NCI-H1092 treated with DMSO at 0.1 percent for 48 hours (cell line): ENCODE measurements around the gene MELK.

Source experiments
- DNase-seq: peaks from one replicate; lab custom pipeline; 2025; lab: John Stamatoyannopoulos, UW

Gene MELK

DNA sequence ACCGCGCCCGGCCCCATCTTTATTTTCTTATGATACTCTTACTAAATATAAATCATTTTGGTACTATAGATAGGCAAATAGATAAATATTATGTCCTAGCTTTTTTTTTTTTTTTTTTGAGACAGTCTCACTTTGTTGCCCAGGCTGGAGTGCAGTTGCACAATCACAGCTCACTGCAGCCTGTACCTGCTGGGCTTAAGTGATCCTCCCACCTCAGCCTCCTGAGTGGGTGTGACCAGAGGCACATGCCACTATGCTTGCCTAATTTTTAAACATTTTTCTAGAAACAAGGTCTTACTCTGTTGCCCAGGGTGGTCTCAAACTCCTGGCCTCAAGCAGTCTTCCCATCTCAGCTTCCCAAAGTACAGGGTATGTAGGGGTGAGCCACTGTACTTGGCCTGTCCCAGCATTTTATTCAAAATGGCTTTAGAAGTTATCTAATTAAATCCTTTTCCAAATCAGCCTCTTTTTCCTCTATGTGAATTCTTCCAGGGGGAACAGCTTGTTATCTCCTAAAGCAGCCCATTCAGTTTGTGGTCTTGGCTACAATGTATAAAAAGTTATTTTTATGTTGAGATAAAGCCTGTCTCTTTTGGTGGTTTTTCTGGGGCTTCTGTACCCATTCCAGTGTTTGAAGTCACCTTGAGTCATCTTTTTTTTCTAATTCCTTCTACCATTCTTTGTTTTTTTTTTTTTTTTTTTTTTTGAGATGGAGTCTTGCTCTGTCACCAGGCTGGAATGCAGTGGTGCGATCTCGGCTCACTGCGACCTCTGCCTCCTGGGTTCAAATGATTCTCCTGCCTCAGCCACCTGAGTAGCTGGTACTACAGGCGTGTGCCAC lies 12.1 kb downstream of the MELK start:
- DNase-seq, result no peak

DNA sequence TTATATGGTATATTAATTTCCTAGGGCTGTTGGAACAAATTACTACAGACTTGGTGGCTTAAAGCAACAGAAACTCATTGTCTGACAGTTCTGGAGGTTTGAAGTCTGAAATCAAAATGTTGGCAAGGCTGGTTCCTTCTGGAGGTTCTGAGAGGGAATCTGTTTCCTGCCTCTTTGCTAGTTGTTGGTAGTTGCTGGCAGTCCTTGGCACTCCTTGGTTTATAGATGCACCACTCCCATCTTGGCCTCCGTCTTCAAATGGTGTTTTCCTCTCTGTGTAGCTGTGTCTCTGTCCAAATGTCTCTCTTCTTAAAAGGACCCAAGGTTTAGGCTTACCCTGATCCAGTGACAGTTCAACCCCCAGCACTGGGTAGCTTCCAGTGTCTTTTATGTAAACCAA lies 17.5 kb downstream of the MELK start:
- no peak for DNase-seq

DNA sequence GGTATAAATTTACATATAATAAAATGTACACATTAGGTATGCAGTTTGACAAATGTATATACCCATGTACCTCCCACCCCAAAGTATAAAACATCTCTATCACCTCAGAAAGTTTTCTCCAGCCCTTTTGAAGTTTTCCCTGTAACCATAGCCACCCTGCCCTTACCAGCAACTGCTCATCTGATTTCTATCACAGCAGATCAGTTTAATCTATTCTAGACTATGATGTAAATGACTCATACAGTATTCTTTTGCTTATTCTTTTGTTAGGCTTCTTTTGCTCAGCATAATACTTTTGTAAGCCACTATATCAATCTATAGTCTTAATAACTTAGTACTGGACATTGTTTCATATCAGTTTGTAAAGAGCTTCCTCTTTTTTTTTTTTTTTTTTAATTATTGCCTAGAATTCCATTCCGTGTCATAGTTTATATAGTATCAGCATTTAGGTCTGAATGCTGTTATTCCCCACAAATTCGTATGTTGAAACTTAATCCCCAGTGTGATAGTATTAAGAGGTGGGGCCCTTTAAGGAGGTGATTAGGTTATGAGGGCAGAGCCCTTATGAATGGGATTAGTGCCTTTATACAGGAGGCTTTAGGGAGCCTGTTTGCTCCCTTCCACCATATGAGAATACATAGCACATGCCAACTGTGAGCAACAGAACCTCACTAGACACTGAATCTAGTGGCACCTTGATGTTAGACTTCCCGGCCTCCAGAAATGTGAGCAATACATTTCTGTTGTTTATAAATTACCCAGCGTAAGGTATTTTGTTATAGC lies 20.3 kb downstream of the MELK start:
- no peak for DNase-seq

GRCh38 chr9:36594213-36594612 lies 21.5 kb downstream of the MELK start:
- no peak for DNase-seq

DNA sequence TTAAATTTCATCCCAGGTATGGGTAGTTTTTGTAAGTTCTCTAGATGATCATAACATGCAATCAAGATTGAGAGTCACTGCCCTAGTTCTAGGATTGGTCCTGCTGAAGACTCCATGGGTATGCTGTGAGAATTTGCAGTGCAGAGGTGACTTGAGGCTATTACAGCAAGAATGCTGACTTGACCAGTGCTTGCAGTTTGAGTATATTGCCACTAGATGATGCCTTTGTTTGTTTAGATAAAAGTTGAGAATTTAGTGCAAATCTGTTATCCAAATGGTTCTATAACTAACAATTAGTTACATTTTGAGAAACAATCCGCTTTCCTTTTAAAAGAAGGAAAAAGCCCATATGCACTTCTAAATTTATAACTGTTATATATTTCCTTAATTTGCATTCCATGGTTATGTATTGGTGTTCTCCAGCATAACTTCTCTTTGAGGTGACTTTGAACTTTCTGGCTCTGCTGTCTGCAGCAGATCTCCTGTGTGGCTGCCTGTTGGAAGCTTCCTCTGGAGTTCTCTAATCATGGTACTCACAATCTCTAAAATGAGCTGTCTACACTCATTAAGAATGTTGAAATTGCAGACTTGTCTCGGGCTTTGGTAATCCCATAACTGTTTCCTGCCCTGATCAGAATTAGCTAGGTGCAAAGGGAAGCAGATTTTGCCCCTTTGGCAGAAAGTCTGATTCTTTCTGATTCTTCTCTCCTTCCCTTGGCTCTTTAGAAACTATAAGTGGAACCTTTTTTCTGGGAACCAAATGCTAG lies 24.9 kb downstream of the MELK start:
- DNase-seq, result no peak

DNA sequence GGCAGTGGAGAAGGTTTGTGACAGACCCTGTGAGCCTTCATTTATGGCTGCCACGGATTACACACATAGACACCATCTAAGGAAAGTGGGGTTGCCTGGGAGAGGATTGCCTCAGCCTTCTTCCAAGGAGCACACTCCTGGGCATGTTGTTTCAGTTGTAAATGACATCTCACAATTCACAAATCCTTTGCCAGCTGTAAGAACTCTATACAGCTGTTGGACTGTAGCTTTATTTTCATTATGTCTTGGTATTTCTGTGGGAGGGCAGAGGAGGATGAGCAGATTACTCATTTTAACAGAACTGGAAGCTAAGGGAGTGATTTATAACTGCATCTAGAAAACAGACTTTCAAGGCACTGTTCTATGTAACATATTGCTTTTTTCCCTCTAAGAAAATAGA lies 25.6 kb downstream of the MELK start:
- DNase-seq, result no peak

GRCh38 chr9:36603006-36603405 lies 30.3 kb downstream of the MELK start:
- DNase-seq, result no peak

GRCh38 chr9:36609306-36609705 lies 36.6 kb downstream of the MELK start:
- DNase-seq, result no peak

DNA sequence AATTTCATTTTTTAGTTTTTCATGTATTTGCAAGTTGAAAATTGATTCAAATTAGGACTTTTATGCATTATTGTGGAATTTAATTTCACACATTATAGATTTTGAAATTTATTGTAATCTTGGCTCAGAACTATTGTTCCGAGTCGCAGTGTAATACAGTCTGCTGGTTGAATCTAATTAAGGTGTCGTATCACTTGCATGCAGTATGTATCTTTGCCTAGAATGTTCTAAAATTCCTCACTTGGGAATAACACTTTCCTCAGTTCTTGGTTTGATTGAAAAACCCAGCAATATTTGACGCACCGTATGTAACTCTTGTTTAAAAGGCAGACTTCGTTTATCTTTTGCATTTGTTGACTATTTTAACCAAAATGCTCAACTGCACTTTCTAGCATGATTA lies 49.4 kb downstream of the MELK start:
- no peak for DNase-seq

- DNase-seq, result no peak
Measured at GRCh38 chr9:36623280-36623679, 50.6 kb downstream of the MELK start.

- DNase-seq, result no peak
Measured at GRCh38 chr9:36625006-36625615, 52.4 kb downstream of the MELK start.

GRCh38 chr9:36632892-36633291 lies 60.2 kb downstream of the MELK start:
- DNase-seq, result peak; percentile 28

DNA sequence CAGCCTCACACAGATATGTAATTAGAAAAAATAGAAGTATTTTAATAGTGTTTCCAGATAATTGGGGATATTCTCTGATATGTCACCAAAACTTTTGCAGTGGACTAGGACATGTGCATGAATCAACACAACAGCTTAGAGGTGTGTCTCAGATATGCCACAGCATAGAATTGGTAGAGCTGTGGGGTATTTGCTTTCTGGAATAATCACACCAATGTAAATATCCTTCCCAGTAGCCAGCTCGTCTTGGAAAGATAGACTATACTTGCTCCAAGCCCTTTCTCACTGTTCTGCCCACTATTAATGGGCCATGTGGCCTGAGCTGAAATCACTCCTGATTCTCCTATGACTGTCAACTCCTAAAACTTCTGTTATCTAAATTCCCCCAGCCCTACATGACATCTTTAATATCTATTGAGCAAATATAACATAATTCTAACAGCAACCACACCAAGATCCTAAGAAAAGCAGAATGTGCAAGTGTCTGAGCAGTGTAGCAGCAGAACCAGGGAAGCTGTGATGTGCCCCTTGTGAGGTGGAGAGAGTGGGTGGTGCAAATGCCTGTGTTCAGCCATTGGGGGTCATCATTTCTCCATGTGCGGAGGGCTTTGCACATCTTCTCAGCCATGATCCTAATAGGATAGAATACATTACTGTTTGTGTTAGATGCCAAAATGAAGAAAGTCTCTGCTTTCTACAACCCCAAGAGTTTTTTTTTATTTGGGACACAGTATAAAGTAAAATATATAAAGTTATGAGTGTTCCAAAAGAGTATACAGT lies 65.0 kb downstream of the MELK start:
- DNase-seq, result no peak

- no peak for DNase-seq
Measured at GRCh38 chr9:36640771-36641381, 68.2 kb downstream of the MELK start.

DNA sequence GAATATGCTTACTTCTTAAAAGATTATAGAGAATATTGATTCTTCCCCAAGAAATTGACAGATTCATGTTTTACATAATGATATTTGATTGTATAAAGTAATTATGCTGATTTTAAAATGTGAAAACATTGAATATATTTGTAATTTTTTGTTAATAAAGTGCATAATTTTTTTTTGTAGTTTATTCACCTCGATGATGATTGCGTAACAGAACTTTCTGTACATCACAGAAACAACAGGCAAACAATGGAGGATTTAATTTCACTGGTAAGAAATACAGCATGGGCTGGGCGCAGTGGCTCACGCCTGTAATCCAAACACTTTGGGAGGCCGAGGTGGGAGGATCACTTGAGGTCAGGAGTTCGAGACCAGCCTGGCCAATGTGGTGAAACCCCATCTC lies 70.1 kb downstream of the MELK start:
- DNase-seq, result no peak

DNA sequence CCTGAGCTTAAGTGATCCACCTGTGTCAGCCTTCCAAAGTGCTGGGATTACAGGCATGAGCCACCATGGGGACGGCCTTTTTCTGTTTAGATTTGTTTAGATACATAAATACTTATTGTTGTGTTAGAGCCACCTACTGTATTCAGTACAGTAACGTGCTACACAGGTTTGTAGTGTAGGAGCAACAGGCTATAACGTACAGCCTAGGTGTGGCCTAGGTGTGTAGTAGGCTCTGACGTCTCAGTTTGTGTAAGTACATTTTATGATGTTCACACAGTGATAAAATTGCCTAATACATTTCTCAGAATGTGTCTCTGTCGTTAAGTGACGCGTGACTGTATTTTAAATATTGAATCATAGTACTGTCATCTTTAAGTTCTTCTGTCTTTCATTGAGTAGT lies 84.1 kb downstream of the MELK start:
- DNase-seq, result no peak

GRCh38 chr9:36659500-36659899 lies 86.8 kb downstream of the MELK start:
- no peak for DNase-seq

DNA sequence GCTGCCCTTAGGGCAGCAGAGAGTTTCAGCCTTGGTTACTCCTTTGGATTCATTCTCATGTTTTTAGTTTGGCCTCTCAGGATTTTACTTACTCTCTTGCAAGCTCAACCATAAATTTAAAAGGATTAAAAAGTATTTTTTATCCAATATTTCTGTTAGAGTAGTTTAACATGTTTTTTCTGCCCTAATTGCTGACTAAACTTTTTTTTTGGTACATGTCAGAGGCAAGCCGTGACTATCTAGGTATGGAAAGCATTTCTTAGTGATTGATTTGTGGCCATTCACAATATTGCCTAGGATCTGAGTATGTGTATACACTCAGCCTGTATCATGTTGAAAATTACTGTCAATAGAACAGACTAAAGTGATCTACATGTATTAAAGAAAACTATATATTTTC lies 92.1 kb downstream of the MELK start:
- no peak for DNase-seq

DNA sequence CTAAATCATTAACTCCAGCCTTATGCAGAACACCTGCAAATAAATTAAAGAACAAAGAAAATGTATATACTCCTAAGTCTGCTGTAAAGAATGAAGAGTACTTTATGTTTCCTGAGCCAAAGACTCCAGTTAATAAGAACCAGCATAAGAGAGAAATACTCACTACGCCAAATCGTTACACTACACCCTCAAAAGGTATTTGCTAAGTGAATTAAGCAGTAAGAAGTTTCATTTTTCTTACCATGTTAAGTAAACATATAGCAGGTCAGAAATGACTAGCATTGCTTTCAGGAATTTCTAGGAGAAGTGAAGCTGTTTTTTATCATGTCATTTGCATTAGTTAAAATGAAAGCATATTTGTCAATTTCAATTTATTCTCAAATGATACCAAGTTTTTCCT lies 92.7 kb downstream of the MELK start:
- no peak for DNase-seq

DNA sequence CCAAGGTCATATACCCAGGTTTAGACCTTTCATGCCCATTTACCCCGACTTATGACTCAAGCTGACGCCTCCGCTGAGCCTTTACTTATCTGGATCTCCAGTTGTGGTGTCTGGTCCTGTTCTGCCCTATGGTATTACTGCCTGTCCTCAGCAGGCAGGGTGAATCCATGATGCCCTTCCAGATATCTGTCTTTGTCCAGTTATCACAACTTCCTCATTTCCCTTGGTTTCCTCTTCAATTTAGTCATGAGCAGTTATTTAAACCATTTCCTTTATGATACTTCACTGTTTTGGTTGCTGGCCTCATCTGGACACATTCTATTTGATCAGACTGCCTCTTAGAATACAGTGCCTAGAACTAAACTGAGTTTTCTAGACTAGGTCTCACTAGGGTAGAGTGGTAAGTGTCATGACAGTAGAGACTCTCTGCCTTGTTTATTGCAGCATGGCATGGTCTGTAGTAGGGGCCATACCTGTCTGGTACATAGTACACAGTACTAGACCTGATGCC lies 93.3 kb downstream of the MELK start:
- DNase-seq, result no peak

GRCh38 chr9:36671561-36671960 lies 98.9 kb downstream of the MELK start:
- DNase-seq, result no peak
